K562 (cell line): ENCODE data around the gene CFAP206. TPM values are rescaled to one million over a fixed set of nuclear protein-coding genes. Genes with fewer than 3 reads are reported as not detected.

Experiments used
- HMG20B ChIP-seq: fragments of 250-450 bp; sonication (Bioruptor Pico); IDR thresholded peaks from 2 replicates; pipeline ENCODE4 v1.5.0; 2021; ENCODE audit warnings: mild to moderate bottlenecking
- NFRKB ChIP-seq: fragments of 450-650 bp; IDR thresholded peaks from 2 replicates; pipeline ENCODE4 v1.6.1; 2016; ENCODE audit warnings: low read depth
- SIN3A ChIP-seq, 2 experiments: fragments of 150-350 bp in 1 of 2; IDR thresholded peaks; 2 replicates each; pipeline ENCODE4 v1.6.1; 2011 to 2016; ENCODE audit warnings: borderline replicate concordance in 2 of 2, low read depth in 2 of 2, low read length in 2 of 2, mild to moderate bottlenecking in 2 of 2, moderate library complexity in 2 of 2; ENCODE audit not compliant: control insufficient read depth in 1 of 2
- SIX5 ChIP-seq, 2 experiments: IDR thresholded peaks; 2 replicates each; pipeline ENCODE4 v1.6.1; 2011; ENCODE audit warnings: low read length in 2 of 2, borderline replicate concordance in 1 of 2, low read depth in 1 of 2, mild to moderate bottlenecking in 1 of 2, moderate library complexity in 1 of 2; ENCODE audit not compliant: insufficient read depth in 1 of 2
- TOE1 ChIP-seq, 2 experiments: fragments of 450-650 bp in 1 of 2; sonication (generic) in 1 of 2; formaldehyde crosslinking in 1 of 2; IDR thresholded peaks; 2 replicates each; pipeline versions ENCODE4 v1.7.1 to v1.8.0; 2016 to 2022; ENCODE audit warnings: borderline replicate concordance in 2 of 2, mild to moderate bottlenecking in 2 of 2, antibody characterized with exemption in 1 of 2, inconsistent platforms in 1 of 2, low read depth in 1 of 2, missing genetic modification reagents in 1 of 2, moderate library complexity in 1 of 2
- ZNF561 ChIP-seq: fragments of 450-650 bp; formaldehyde crosslinking; conservative IDR thresholded peaks from 2 replicates; pipeline ENCODE4 v1.4.0; 2020; ENCODE audit warnings: mild to moderate bottlenecking, moderate library complexity
- ZNF75A ChIP-seq: fragments of 450-650 bp; formaldehyde crosslinking; IDR thresholded peaks from 2 replicates; pipeline ENCODE4 v1.4.0; 2020; ENCODE audit warnings: mild to moderate bottlenecking
- polyA plus RNA-seq, 8 experiments: library from polyadenylated mRNA; depleted of rRNA in 4 of 8; stranded (reverse) in 5 of 8; unstranded in 3 of 8; fragments of >200 nt; fragmentation: Nextera tagmentation in 2 of 8; fragmentation: Illumina TruSeq in 1 of 8; extraction: Ambion mirVana in 2 of 8; extraction: Trizol in 1 of 8; gene quantifications; 2 replicates each; pipeline versions ENCODE4 v1.2.1 to v1.2.3, GENCODE V29; 2011 to 2014; ENCODE audit warnings: inconsistent platforms in 1 of 8, missing spikeins in 1 of 8
- total RNA-seq, 7 experiments: library from RNA; depleted of rRNA in 6 of 7; stranded (reverse); fragments of >200 nt in 6 of 7; fragmentation: Illumina TruSeq in 2 of 7; extraction: Trizol in 2 of 7; gene quantifications; 2 replicates each; pipeline versions ENCODE4 v1.2.1 to v1.2.3, GENCODE V29; 2011 to 2021; ENCODE audit warnings: low replicate concordance in 1 of 7
- TF ChIP-seq, protein P1 (sequence below): conservative IDR thresholded peaks from 2 replicates; pipeline ENCODE4 v1.6.1; 2011; ENCODE audit warnings: low read depth, mild to moderate bottlenecking, low read length; ENCODE audit not compliant: control insufficient read depth
- TF ChIP-seq, protein P2 (sequence below): fragments of 450-650 bp; IDR thresholded peaks from 2 replicates; pipeline ENCODE4 v1.6.1; 2016; ENCODE audit warnings: low read depth
- TF ChIP-seq, protein P3 (sequence below): fragments of 250-450 bp; sonication (Bioruptor Pico); IDR thresholded peaks from 2 replicates; pipeline ENCODE4 v1.8.0; 2022; ENCODE audit warnings: inconsistent platforms, mild to moderate bottlenecking, moderate library complexity, borderline replicate concordance
- TF ChIP-seq, protein P4 (sequence below), 2 experiments: fragments of 450-650 bp in 1 of 2; sonication (generic) in 1 of 2; formaldehyde crosslinking; conservative IDR thresholded peaks; 2 replicates each; pipeline versions ENCODE4 v1.4.0 to v1.8.1; 2020 to 2022; ENCODE audit warnings: mild to moderate bottlenecking in 1 of 2, missing genetic modification reagents in 1 of 2
- TF ChIP-seq, protein P5 (sequence below), 2 experiments: IDR thresholded peaks; 2 replicates each; pipeline ENCODE4 v1.6.1; 2011; ENCODE audit warnings: borderline replicate concordance in 1 of 2, control low read depth in 1 of 2, low read depth in 1 of 2, low read length in 1 of 2, mild to moderate bottlenecking in 1 of 2, mixed read lengths in 1 of 2, moderate library complexity in 1 of 2; ENCODE audit not compliant: insufficient read depth in 1 of 2, insufficient read length in 1 of 2, poor library complexity in 1 of 2, severe bottlenecking in 1 of 2; ENCODE audit errors: extremely low read depth in 1 of 2

CFAP206 gene
- total and polyA plus RNA-seq, 9 of the 15 experiments (the other 6 are each of a cell fraction or from before 2014, with no cell fraction given), result 0.06 to 0.33 (median 0.18) TPM; not detected in 2

DNA sequence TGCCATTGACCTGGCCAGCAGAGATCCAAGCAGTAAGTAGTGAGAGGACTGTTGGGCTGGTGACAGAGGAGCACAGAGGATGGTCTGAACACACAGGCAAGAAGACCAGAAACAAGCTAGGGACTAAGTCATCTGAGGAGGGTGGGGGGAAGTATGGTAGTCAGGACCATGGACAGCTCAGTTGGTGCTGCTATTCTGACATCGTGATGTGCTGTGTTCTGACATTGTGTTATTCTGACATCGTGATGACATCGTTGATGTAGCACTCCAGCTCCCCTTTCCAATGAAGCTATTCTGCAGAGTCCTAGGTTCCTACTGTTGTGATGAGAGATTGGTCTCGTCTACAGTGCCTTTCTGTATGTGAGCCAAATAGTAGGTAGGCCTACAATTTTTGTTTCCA, 28.7 kb downstream of the CFAP206 start (continued):
- TF ChIP-seq, protein P1, sequence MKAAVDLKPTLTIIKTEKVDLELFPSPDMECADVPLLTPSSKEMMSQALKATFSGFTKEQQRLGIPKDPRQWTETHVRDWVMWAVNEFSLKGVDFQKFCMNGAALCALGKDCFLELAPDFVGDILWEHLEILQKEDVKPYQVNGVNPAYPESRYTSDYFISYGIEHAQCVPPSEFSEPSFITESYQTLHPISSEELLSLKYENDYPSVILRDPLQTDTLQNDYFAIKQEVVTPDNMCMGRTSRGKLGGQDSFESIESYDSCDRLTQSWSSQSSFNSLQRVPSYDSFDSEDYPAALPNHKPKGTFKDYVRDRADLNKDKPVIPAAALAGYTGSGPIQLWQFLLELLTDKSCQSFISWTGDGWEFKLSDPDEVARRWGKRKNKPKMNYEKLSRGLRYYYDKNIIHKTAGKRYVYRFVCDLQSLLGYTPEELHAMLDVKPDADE, result no peak
- TF ChIP-seq SIX5 (IDR thresholded peaks at IDR 0.05; ENCODE audit: borderline replicate concordance in 1 of 2, insufficient read depth in 1 of 2, low read depth in 1 of 2, low read length in 2 of 2) (no peak), ZNF75A (no peak), NFRKB (no peak), TOE1 (IDR thresholded peaks at IDR 0.05; ENCODE audit: borderline replicate concordance) (no peak), TOE1 (CRISPR knock-in tag; IDR thresholded peaks at IDR 0.05; ENCODE audit: borderline replicate concordance, low read depth) (no peak), HMG20B (CRISPR knock-in tag) (no peak), SIN3A (IDR thresholded peaks at IDR 0.05; ENCODE audit: borderline replicate concordance in 2 of 2, control insufficient read depth in 1 of 2, low read depth in 2 of 2, low read length in 2 of 2) (no peak), ZNF561 (no peak)
- TF ChIP-seq, protein P2, sequence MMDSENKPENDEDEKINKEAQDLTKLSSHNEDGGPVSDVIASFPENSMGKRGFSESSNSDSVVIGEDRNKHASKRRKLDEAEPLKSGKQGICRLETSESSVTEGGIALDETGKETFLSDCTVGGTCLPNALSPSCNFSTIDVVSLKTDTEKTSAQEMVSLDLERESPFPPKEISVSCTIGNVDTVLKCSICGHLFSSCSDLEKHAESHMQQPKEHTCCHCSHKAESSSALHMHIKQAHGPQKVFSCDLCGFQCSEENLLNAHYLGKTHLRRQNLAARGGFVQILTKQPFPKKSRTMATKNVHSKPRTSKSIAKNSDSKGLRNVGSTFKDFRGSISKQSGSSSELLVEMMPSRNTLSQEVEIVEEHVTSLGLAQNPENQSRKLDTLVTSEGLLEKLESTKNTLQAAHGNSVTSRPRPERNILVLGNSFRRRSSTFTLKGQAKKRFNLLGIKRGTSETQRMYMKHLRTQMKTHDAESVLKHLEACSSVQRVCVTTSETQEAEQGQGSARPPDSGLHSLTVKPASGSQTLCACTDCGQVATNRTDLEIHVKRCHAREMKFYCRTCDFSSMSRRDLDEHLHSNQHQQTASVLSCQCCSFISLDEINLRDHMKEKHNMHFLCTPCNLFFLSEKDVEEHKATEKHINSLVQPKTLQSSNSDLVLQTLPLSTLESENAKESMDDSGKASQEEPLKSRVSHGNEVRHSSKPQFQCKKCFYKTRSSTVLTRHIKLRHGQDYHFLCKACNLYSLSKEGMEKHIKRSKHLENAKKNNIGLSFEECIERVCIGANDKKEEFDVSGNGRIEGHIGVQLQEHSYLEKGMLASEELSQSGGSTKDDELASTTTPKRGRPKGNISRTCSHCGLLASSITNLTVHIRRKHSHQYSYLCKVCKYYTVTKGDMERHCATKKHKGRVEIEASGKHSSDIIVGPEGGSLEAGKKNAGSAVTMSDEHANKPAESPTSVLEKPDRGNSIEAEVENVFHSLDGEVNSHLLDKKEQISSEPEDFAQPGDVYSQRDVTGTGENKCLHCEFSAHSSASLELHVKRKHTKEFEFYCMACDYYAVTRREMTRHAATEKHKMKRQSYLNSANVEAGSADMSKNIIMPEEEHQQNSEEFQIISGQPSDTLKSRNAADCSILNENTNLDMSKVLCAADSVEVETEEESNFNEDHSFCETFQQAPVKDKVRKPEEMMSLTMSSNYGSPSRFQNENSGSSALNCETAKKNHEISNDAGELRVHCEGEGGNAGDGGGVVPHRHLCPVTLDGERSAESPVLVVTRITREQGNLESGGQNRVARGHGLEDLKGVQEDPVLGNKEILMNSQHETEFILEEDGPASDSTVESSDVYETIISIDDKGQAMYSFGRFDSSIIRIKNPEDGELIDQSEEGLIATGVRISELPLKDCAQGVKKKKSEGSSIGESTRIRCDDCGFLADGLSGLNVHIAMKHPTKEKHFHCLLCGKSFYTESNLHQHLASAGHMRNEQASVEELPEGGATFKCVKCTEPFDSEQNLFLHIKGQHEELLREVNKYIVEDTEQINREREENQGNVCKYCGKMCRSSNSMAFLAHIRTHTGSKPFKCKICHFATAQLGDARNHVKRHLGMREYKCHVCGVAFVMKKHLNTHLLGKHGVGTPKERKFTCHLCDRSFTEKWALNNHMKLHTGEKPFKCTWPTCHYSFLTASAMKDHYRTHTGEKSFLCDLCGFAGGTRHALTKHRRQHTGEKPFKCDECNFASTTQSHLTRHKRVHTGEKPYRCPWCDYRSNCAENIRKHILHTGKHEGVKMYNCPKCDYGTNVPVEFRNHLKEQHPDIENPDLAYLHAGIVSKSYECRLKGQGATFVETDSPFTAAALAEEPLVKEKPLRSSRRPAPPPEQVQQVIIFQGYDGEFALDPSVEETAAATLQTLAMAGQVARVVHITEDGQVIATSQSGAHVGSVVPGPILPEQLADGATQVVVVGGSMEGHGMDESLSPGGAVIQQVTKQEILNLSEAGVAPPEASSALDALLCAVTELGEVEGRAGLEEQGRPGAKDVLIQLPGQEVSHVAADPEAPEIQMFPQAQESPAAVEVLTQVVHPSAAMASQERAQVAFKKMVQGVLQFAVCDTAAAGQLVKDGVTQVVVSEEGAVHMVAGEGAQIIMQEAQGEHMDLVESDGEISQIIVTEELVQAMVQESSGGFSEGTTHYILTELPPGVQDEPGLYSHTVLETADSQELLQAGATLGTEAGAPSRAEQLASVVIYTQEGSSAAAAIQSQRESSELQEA, result no peak
- TF ChIP-seq, protein P3, sequence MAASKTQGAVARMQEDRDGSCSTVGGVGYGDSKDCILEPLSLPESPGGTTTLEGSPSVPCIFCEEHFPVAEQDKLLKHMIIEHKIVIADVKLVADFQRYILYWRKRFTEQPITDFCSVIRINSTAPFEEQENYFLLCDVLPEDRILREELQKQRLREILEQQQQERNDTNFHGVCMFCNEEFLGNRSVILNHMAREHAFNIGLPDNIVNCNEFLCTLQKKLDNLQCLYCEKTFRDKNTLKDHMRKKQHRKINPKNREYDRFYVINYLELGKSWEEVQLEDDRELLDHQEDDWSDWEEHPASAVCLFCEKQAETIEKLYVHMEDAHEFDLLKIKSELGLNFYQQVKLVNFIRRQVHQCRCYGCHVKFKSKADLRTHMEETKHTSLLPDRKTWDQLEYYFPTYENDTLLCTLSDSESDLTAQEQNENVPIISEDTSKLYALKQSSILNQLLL, result no peak
- TF ChIP-seq, protein P4, sequence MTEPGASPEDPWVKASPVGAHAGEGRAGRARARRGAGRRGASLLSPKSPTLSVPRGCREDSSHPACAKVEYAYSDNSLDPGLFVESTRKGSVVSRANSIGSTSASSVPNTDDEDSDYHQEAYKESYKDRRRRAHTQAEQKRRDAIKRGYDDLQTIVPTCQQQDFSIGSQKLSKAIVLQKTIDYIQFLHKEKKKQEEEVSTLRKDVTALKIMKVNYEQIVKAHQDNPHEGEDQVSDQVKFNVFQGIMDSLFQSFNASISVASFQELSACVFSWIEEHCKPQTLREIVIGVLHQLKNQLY (CRISPR knock-in tag; conservative IDR thresholded peaks at IDR 0.05), result no peak
- TF ChIP-seq, protein P5, sequence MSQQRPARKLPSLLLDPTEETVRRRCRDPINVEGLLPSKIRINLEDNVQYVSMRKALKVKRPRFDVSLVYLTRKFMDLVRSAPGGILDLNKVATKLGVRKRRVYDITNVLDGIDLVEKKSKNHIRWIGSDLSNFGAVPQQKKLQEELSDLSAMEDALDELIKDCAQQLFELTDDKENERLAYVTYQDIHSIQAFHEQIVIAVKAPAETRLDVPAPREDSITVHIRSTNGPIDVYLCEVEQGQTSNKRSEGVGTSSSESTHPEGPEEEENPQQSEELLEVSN (IDR thresholded peaks at IDR 0.05; ENCODE audit: borderline replicate concordance in 1 of 2, extremely low read depth in 1 of 2, insufficient read depth in 1 of 2, insufficient read length in 1 of 2, low read depth in 1 of 2, low read length in 1 of 2, poor library complexity in 1 of 2, severe bottlenecking in 1 of 2), result no peak
